CD14-positive monocyte (primary cell): Measurements from ENCODE around the gene CAMTA1. TPM values are rescaled to one million over a fixed set of nuclear protein-coding genes. Genes with fewer than 3 reads are reported as not detected.

ENCODE experiments used
- DNase-seq, 3 donors: peaks; one replicate each; pipeline ENCODE4 v3.0.0-alpha.2; 2011 to 2022
- H2AFZ ChIP-seq: 2 replicates; pipeline ENCODE4 v1.6.0; 2012; ENCODE audit warnings: mild to moderate bottlenecking, low read depth, low read length, inconsistent platforms; ENCODE audit not compliant: insufficient read depth, poor library complexity, severe bottlenecking
- H3K27ac ChIP-seq, 2 donors: 1 replicate in 1 of 2; 2 replicates in 1 of 2; pipeline ENCODE4 v1.5.1; 2012 to 2013; ENCODE audit warnings: low read length in 2 of 2, control low read depth in 1 of 2, inconsistent platforms in 1 of 2, low read depth in 1 of 2, mild to moderate bottlenecking in 1 of 2
- H3K27me3 ChIP-seq, 2 donors: one replicate each; pipeline versions ENCODE4 v1.6.0 to v1.6.1; 2011 to 2013; ENCODE audit warnings: low read length in 2 of 2; ENCODE audit not compliant: control insufficient read depth in 2 of 2, insufficient read depth in 2 of 2
- H3K36me3 ChIP-seq, 2 donors: replicated peaks in 1 of 2; 1 replicate in 1 of 2; 2 replicates in 1 of 2; pipeline versions ENCODE4 v1.5.1 to v1.6.1; 2012 to 2013; ENCODE audit warnings: low read length in 2 of 2, control low read depth in 1 of 2, inconsistent platforms in 1 of 2, mild to moderate bottlenecking in 1 of 2; ENCODE audit not compliant: insufficient read depth in 2 of 2, control insufficient read depth in 1 of 2
- H3K4me1 ChIP-seq, 2 donors: 1 replicate in 1 of 2; 2 replicates in 1 of 2; pipeline versions ENCODE4 v1.5.1 to v1.6.1; 2012 to 2013; ENCODE audit warnings: low read length in 2 of 2, control low read depth in 1 of 2, inconsistent platforms in 1 of 2, mild to moderate bottlenecking in 1 of 2, moderate library complexity in 1 of 2; ENCODE audit not compliant: insufficient read depth in 2 of 2, control insufficient read depth in 1 of 2
- H3K4me2 ChIP-seq: replicated peaks from 2 replicates; pipeline ENCODE3; 2012; ENCODE audit warnings: low read length, moderate library complexity, mild to moderate bottlenecking; ENCODE audit not compliant: poor library complexity, severe bottlenecking; ENCODE audit errors: extremely low read depth
- H3K4me3 ChIP-seq, 3 experiments: fragments of 200-600 bp in 1 of 3; sonication (generic) in 1 of 3; replicated peaks in 1 of 3; 1 replicate in 2 of 3; 2 replicates in 1 of 3; pipeline ENCODE4 v1.5.1; 2011 to 2013; ENCODE audit warnings: low read length in 3 of 3, mild to moderate bottlenecking in 3 of 3, control low read depth in 2 of 3, low read depth in 2 of 3, inconsistent platforms in 1 of 3, moderate library complexity in 1 of 3
- H3K79me2 ChIP-seq: 2 replicates; pipeline ENCODE4 v1.6.0; 2012; ENCODE audit warnings: mild to moderate bottlenecking, control low read depth, inconsistent platforms, low read length, moderate library complexity; ENCODE audit not compliant: insufficient read depth
- H3K9ac ChIP-seq: 2 replicates; pipeline ENCODE4 v1.6.0; 2017; ENCODE audit warnings: low read length, mild to moderate bottlenecking; ENCODE audit not compliant: insufficient read depth, poor library complexity, severe bottlenecking
- H3K9me3 ChIP-seq, 2 donors: replicated peaks in 1 of 2; 1 replicate in 1 of 2; 2 replicates in 1 of 2; pipeline versions ENCODE4 v1.5.1 to v1.6.1; 2012 to 2013; ENCODE audit warnings: low read length in 2 of 2, control low read depth in 1 of 2; ENCODE audit not compliant: control insufficient read depth in 1 of 2, insufficient read depth in 1 of 2
- H4K20me1 ChIP-seq: 2 replicates; pipeline ENCODE4 v1.6.0; 2012; ENCODE audit warnings: mild to moderate bottlenecking, low read length, control low read depth, moderate library complexity; ENCODE audit not compliant: insufficient read depth
- H3K27ac Mint-ChIP-seq, 7 donors: one replicate each; pipeline ENCODE4 v1.8.0; 2020; ENCODE audit warnings: mild to moderate bottlenecking in 7 of 7, mixed read lengths in 7 of 7, moderate library complexity in 6 of 7, inconsistent platforms in 2 of 7
- H3K27me3 Mint-ChIP-seq, 3 donors: one replicate each; pipeline ENCODE4 v1.8.0; 2021 to 2022; ENCODE audit warnings: low read depth in 3 of 3, mild to moderate bottlenecking in 3 of 3, mixed read lengths in 3 of 3, moderate library complexity in 3 of 3, inconsistent platforms in 1 of 3
- H3K36me3 Mint-ChIP-seq, 2 donors: one replicate each; pipeline ENCODE4 v1.8.0; 2020; ENCODE audit warnings: mixed read lengths in 2 of 2, inconsistent platforms in 1 of 2, mild to moderate bottlenecking in 1 of 2
- H3K4me1 Mint-ChIP-seq: one replicate; pipeline ENCODE4 v1.8.0; 2020; ENCODE audit warnings: mild to moderate bottlenecking, mixed read lengths
- H3K4me3 Mint-ChIP-seq, 2 donors: one replicate each; pipeline ENCODE4 v1.8.0; 2020; ENCODE audit warnings: mild to moderate bottlenecking in 2 of 2, mixed read lengths in 2 of 2, moderate library complexity in 1 of 2
- H3K9me3 Mint-ChIP-seq, 7 donors: one replicate each; pipeline ENCODE4 v1.8.0; 2020 to 2022; ENCODE audit warnings: mixed read lengths in 7 of 7, mild to moderate bottlenecking in 6 of 7, moderate library complexity in 6 of 7, inconsistent platforms in 2 of 7
- CTCF ChIP-seq: fragments of 200-600 bp; IDR thresholded peaks from one replicate; pipeline ENCODE4 v1.8.0; 2022; ENCODE audit warnings: antibody characterized with exemption, mild to moderate bottlenecking
- whole genome bisulfite sequencing: methylation state at CpG from one replicate; pipeline ENCODE4 v1.1.5; 2013; ENCODE audit warnings: missing lambda C conversion rate; ENCODE audit not compliant: insufficient coverage; 5-methylcytosine and 5-hydroxymethylcytosine counted together
- intact Hi-C, 2 donors: fragments of 100-400 bp; cut with micrococcal nuclease; formaldehyde crosslinking; loops; one replicate each; pipeline versions ENCODE4 v1.15.0 to v1.15.1; 2023
- polyA plus RNA-seq, 3 donors: library from polyadenylated mRNA; depleted of rRNA in 1 of 3; unstranded in 2 of 3; stranded (reverse) in 1 of 3; fragments of 300-500 nt in 2 of 3; fragments of >200 nt in 1 of 3; fragmentation: Illumina TruSeq in 2 of 3; gene quantifications; 1 replicate in 2 of 3; 2 replicates in 1 of 3; pipeline ENCODE4 v1.2.3, GENCODE V29; 2012 to 2021

The CAMTA1 gene
- polyA plus RNA-seq, 3 donors, result 52.0 to 89.6 (median 78.3) TPM

GRCh38 chr1:6996371-6996770 is 211.1 kb downstream of the CAMTA1 start:
- TF ChIP-seq CTCF, result no peak
- no peak for DNase-seq
- peaks cover 3% of the 10 kb centered on the region for H3K4me1 Mint-ChIP-seq

GRCh38 chr1:6996866-6997265 is 211.6 kb downstream of the CAMTA1 start:
- H3K36me3 ChIP-seq, result no peaks in the 10 kb centered on the region
- H3K27ac Mint-ChIP-seq, result no peak overlapping the region

More at GRCh38 chr1:6996371-6996770, 211.1 kb downstream of the CAMTA1 start:
- H3K36me3 Mint-ChIP-seq, result no peaks in the 10 kb centered on the region
- H3K4me3 Mint-ChIP-seq, result no peak overlapping the region
- no peak overlapping the region for H3K27ac ChIP-seq
- H3K36me3 ChIP-seq, result no peaks in the 10 kb centered on the region
- H3K4me1 ChIP-seq, result no peaks in the 10 kb centered on the region
- H3K4me2 ChIP-seq, result no peak overlapping the region
- H3K9me3 ChIP-seq, result peaks cover 0 to 4% of the 10 kb centered on the region in 2 donors
- H3K27me3 ChIP-seq, result no peaks in the 10 kb centered on the region
- no peak overlapping the region for H3K9ac ChIP-seq
- H2AFZ ChIP-seq, result no peak overlapping the region
- H3K4me3 ChIP-seq, result no peak overlapping the region
- peaks cover 1 to 6% (median 3%) of the 10 kb centered on the region in 3 donors for H3K27me3 Mint-ChIP-seq
- no peaks in the 10 kb centered on the region for H3K79me2 ChIP-seq
- no peak overlapping the region for H3K27ac Mint-ChIP-seq
- peaks cover 0 to 9% (median 3%) of the 10 kb centered on the region in 7 donors for H3K9me3 Mint-ChIP-seq
- H4K20me1 ChIP-seq, result no peaks in the 10 kb centered on the region
- intact Hi-C loops, result no loop called here

More at GRCh38 chr1:6996866-6997265, 211.6 kb downstream of the CAMTA1 start:
- no peak overlapping the region for H3K4me3 Mint-ChIP-seq
- Histone ChIP-seq H3K4me2 (no peak overlapping the region), H4K20me1 (no peaks in the 10 kb centered on the region), H3K4me1 (no peaks in the 10 kb centered on the region), H3K27me3 (no peaks in the 10 kb centered on the region), H2AFZ (no peak overlapping the region), H3K27ac (no peak overlapping the region), H3K79me2 (no peaks in the 10 kb centered on the region), H3K4me3 (no peak overlapping the region), H3K9me3 (peaks cover 0 to 4% of the 10 kb centered on the region in 2 donors), H3K9ac (no peak overlapping the region)
- no peaks in the 10 kb centered on the region for H3K36me3 Mint-ChIP-seq
- H3K4me1 Mint-ChIP-seq, result peaks cover 3% of the 10 kb centered on the region
- no peak for DNase-seq
- WGBS, result no CpG with 5 or more reads among the region's 10 CpGs
- no peak for TF ChIP-seq CTCF
- peaks cover 1 to 6% (median 3%) of the 10 kb centered on the region in 3 donors for H3K27me3 Mint-ChIP-seq
- peaks cover 0 to 9% (median 3%) of the 10 kb centered on the region in 7 donors for H3K9me3 Mint-ChIP-seq
- intact Hi-C loops, result no loop called here
